ENCODE data around the gene ARHGAP10. TPM values are rescaled to one million over a fixed set of nuclear protein-coding genes. Genes with fewer than 3 reads are reported as not detected.
"Not testable (repeated sequence)": the region's sequence is repeated elsewhere in the genome, so short reads cannot be mapped to it uniquely, and the experiment has no call there.

ARHGAP10 gene
- total RNA-seq, 1 donor from 2014 or later, result 2.9 TPM

DNA sequence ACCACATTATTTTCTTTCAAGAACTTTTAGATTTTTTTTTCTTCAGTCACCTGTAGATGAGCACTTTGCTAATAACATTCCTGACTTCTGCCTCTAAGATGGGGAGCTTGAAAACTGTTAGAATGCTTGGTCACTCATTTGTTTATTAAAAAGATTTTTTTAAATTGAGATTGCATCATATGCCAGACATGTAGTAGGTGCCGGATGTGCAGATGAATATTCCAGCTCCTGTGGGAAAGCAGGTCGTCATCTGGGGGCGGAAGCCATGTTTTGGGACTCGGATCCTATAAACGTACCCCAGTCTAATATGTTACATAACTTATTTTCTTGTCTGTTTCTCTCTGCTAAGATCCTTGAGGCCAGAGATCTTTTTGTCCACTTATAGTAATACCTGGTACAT is 236.8 kb downstream of the ARHGAP10 start:
- no peak for FAIRE-seq

GRCh38 chr4:147969573-147970385 is 237.9 kb downstream of the ARHGAP10 start:
- DNase-seq (ENCODE audit: low spot score in 2 of 2), result no peak
- FAIRE-seq, result no peak

More for the DNA sequence above, 236.8 kb downstream of the ARHGAP10 start:
- DNase-seq (ENCODE audit: low spot score in 2 of 2), result no peak

- DNase-seq (ENCODE audit: low spot score in 2 of 2) (no peak), FAIRE-seq (no peak)
Measured at GRCh38 chr4:147971116-147971515, 239.2 kb downstream of the ARHGAP10 start.

GRCh38 chr4:147975325-147975724 is 243.4 kb downstream of the ARHGAP10 start:
- FAIRE-seq (no peak), DNase-seq (ENCODE audit: low spot score in 2 of 2) (no peak)

GRCh38 chr4:147975933-147976928 is 244.3 kb downstream of the ARHGAP10 start:
- DNase-seq (ENCODE audit: low spot score in 2 of 2), result no peak
- FAIRE-seq, result no peak

- FAIRE-seq, result no peak
- no peak for DNase-seq (ENCODE audit: low spot score in 2 of 2)
Measured at GRCh38 chr4:147980586-147980985, 248.7 kb downstream of the ARHGAP10 start.

DNA sequence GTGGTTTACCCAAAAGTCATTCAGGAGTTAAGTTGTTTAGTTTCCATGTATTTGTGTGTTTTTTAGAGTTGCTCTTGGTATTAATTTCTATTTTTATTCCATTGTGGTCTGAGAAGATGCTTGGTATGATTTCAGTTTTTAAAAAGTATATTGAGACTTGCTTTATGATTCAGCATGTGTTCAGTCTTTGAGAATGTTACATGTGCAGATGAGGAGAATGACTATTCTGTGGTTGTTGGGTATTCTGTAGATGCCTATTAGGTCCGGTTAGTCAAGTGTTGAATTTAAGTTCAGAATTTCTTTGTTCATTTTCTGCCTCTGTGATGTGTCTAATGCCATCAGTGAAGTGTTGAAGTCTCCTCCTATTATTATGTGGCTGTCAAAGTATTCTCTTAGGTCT is 249.4 kb downstream of the ARHGAP10 start:
- no peak for DNase-seq (ENCODE audit: low spot score in 2 of 2)
- FAIRE-seq, result no peak

- FAIRE-seq (no peak), DNase-seq (ENCODE audit: low spot score in 2 of 2) (peak in 1 of 2 donors; percentile 43)
Measured at GRCh38 chr4:147984065-147984777, 252.3 kb downstream of the ARHGAP10 start.

GRCh38 chr4:147984778-147985138 is 252.9 kb downstream of the ARHGAP10 start:
- FAIRE-seq, result no peak
- DNase-seq (ENCODE audit: low spot score in 2 of 2), result no peak

DNA sequence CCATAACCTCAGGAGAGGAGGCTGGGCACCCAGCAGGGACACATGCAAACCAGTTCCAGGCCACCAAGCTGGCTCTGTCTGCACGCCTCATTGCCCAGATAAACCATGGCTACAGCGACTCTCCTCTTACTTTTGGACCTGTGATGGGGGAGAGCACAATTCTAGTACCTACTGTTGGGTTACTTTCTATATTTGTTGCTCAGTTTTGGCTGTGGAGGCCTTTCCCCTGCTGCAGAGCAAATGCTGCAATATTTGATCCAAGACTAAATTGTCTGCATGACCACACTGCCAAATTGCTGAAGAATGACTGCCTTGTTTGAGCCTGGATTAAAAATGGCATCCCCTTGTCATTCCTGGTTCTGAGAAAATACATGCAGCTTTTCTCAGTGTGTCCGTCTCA is 253.5 kb downstream of the ARHGAP10 start:
- no peak for DNase-seq (ENCODE audit: low spot score in 2 of 2)
- no peak for FAIRE-seq

DNA sequence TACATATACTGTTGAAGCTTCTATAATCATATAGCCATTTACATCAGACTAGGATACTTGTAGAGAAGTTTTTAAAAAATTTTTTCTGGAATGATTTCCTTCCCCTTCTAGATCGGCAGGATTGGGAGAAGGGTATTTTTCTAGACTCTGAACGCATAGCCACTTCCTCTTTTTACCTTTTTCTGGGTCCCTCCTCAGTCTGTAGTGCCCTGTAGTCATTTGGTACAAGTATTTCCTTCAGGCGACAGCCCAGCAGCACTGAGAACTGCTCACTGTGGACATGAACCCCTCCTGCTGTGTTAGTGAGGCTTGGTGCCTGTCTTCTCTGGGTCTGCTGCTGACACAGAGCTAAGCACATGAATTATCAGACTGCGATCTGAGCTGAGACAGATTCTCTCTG is 255.4 kb downstream of the ARHGAP10 start:
- FAIRE-seq (no peak), DNase-seq (ENCODE audit: low spot score in 2 of 2) (no peak)

- FAIRE-seq (no peak), DNase-seq (ENCODE audit: low spot score in 2 of 2) (no peak)
Measured at GRCh38 chr4:147991543-147992283, 259.8 kb downstream of the ARHGAP10 start.

- DNase-seq (ENCODE audit: low spot score in 2 of 2), result no peak
- no peak for FAIRE-seq
Measured at GRCh38 chr4:147994076-147994475, 262.2 kb downstream of the ARHGAP10 start.

- no peak for DNase-seq (ENCODE audit: low spot score in 2 of 2)
- FAIRE-seq, result no peak
Measured at GRCh38 chr4:147994491-147995385, 262.9 kb downstream of the ARHGAP10 start.

DNA sequence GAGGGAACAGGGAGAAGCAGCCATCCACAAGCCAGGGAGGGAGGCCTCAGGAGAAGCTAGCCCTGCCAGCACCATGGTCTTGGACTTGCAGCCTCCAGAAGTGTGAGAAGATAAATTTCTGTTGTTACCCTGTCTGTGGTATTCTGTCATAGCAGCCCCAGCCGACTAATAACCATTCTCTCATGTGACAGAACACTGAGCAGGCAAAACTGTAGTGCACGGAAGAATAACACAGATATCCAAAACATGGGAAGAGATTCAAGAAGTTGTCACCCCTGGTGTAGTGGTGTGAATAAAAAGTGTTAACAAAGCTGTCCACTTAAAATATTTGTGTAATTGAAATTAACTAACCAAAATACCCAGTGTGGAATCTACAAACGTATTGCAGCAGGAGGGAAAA is 265.0 kb downstream of the ARHGAP10 start:
- no peak for FAIRE-seq
- no peak for DNase-seq (ENCODE audit: low spot score in 2 of 2)

DNA sequence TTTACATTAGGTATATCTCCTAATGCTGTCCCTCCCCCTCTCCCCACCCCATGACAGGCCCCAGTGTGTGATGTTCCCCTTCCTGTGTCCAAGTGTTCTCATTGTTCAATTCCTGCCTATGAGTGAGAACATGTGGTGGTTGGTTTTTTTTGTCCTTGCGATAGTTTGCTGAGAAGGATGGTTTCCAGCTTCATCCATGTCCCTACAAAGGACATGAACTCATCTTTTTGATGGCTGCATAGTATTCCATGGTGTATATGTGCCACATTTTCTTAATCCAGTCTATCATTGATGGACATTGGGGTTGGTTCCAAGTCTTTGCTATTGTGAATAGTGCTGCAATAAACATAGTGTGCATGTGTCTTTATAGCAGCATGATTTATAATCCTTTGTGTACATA is 268.1 kb downstream of the ARHGAP10 start:
- not testable (repeated sequence) for DNase-seq (ENCODE audit: low spot score in 2 of 2); FAIRE-seq

- no peak for FAIRE-seq
Measured at GRCh38 chr4:148004228-148004857, 272.5 kb downstream of the ARHGAP10 start.

DNA sequence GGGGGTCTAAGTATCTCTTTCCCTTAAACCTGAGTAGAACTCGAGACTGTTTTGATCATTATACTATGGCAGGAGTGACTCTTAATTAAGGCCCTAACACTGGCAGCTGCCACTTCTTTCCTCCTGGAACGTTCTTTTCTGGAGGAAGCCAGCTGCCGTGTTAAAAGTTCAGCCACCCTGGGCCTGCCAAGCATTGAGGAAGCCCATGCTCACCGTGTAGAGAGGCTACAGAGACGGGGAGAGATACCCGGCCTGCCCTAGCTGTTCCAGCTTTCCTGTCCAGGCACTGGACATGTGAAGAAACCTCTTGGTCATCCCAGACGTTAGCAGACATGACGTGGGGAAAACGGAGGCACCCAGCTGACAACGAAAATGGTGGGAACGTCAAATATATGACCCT is 274.1 kb downstream of the ARHGAP10 start:
- FAIRE-seq, result no peak
- DNase-seq (ENCODE audit: low spot score in 2 of 2), result no peak

More at GRCh38 chr4:148004228-148004857, 272.5 kb downstream of the ARHGAP10 start:
- DNase-seq (ENCODE audit: low spot score in 2 of 2), result no peak

All from frontal cortex (tissue), 4 donors.